EH (cell line): ENCODE measurements around the gene HS1BP3.

Experiments
- DNase-seq: peaks from one replicate; pipeline ENCODE4 v3.0.0-alpha.2; 2015; ENCODE audit warnings: low read depth

The HS1BP3 gene

DNA sequence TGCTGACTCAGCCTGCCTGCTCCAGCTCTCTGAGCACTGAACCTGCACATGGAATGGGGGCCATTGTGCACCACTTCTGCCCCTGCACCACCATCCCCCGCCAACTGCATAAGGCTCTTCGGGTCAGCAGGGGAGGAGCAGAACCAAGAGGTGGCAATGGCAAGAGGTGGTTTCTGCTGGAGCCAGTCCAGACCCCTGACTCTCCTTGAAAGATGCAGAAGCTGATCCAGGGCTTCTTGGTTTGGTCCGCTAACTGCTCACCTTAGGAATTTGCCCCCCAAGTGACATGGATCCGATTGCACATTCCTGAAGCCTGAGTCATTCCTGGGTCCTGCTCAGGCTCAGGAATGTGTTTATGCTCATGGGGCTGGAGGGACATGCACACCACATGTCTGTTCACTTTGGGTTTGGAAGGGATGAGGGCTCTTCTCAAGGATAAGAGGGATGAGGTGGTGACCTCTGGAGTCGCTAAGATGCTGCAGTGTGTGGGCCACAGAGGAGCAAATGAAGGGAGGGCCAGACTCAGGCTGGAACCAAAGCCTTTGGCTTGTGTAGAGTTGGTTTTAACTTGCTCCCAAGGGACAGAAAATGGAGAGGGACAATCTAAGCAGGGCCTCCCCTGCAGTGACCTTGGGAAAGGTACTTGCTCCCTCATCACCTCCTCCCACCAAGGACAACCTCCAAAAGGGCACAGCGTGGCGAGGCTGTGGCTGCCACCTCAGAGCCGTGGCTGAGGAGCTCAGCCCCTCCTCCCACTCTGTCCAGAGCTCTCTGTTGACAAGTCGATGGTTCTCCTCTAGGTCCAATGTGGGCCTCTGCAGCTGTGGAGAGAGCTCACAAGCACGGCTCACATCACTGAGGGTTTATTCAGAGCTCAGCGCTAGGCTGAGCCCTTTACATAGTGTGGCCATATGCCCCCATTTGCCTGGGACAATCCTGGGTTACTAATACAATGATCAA is 66.2 kb downstream of the HS1BP3 start:
- DNase-seq: peak; percentile 99

DNA sequence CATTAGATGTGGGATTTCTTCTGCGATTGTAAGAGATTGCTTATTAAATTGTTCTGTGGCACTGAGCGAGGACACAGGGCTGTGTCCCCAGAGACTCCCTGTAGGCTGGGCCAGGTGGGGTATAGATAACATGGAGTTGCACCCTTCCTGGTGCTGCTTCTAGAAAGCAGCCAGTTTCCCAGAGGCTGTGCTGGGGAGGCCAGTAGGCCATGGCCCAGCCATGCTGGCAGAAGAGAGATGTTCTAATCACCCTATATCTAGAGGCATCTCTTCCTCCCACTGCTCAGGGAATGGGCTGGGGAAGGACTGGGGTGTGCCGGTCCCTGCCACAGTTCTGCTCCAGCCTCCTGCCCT is 66.9 kb downstream of the HS1BP3 start:
- no peak for DNase-seq

GRCh38 chr2:20583425-20583881 is 67.4 kb downstream of the HS1BP3 start:
- no peak for DNase-seq

DNA sequence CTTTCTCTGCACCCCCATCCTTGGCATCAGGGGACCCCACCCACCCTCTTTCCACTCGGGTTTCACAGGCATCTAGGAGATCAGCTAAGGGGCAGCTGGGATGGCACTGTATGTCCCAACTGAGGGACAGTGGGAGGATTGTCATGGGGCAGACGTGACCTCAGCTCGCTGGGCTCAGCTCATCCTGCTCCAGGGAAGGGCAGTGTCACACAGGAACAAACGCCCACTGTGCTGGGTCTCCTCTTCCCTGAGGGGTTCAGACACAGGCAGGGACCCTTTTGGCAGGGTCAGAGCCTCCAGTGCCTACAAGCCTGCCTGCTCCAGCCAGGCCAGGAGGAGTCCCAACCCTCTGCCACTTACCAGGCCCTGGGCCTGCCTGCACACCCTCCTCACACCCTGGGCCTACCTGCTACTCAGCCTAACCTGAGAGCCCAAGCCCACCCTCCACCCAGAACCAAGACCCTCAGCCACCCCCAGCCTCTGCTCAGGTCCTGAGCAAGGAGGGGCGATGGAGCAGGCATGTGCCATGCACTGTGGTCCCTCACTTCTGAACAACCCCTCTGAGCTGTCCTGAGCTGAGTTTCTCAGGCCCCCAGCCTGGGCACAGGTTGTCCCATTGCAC is 68.2 kb downstream of the HS1BP3 start:
- DNase-seq: no peak

DNA sequence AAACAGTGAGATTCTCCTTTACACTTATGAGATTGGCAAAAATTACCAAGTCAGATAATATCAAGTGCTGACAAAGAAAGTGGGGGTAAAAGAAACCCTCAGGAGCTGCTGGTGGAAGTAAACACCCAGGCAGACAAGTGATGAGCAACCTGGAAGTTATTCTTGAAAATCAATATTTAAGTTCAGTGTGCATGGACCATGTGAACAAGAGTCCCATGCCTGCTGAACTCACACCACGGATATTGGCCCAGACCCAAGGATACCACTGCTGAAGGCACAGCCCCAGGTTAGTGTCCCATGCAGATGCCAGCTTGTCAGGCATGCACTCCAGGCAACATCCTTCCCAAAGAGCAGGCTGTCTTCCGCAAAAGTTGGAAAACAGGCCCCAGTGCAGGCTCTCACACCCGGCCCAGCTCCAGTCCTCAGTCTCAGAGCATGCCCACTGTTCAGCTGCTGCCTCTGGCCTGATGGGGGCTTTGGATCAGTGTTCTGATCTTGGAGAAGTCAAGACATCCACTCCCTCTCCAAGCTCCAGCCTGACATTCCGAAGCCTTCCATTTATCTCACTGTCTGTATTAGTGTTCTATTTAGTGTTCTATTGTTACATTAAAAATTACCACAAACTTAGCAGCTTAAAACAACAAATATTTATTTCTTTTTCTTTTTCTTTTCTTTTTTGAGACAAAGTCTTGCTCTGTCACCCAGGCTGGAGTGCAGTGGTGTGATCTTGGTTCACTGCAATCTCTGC is 70.0 kb downstream of the HS1BP3 start:
- no peak for DNase-seq

GRCh38 chr2:20579866-20580265 is 71.0 kb downstream of the HS1BP3 start:
- DNase-seq: no peak

GRCh38 chr2:20578895-20579825 is 71.7 kb downstream of the HS1BP3 start:
- peak; percentile 99 for DNase-seq

DNA sequence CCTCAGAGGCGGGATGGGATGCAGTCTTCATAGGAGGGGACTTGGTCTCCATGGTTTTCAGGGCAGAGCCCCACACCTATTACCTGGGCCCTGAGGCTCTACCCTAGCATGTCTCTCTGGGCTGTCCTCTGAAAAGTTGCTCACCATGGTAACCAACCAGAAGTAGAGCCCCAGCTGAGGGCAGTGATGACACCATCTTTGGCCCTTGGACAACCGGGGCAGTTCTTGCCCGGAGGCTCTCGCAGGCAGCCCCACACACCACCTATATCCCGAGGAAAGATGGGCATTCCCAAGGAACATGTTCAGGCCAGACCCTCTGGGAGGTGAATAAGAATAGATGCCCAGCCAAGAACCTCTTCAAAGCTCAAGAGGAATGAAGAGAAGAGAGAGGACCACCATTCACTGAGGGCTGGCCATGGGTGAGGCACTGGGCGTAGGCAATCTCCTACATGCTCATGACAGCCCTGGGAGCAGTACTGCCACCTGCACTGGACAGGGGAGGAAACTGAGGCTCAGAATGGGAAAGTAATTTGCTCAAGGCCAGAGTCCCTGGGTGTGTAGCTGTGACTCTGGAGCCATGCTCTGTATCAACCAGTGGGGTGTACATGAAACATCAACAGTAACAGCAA is 72.5 kb downstream of the HS1BP3 start:
- DNase-seq: no peak

DNA sequence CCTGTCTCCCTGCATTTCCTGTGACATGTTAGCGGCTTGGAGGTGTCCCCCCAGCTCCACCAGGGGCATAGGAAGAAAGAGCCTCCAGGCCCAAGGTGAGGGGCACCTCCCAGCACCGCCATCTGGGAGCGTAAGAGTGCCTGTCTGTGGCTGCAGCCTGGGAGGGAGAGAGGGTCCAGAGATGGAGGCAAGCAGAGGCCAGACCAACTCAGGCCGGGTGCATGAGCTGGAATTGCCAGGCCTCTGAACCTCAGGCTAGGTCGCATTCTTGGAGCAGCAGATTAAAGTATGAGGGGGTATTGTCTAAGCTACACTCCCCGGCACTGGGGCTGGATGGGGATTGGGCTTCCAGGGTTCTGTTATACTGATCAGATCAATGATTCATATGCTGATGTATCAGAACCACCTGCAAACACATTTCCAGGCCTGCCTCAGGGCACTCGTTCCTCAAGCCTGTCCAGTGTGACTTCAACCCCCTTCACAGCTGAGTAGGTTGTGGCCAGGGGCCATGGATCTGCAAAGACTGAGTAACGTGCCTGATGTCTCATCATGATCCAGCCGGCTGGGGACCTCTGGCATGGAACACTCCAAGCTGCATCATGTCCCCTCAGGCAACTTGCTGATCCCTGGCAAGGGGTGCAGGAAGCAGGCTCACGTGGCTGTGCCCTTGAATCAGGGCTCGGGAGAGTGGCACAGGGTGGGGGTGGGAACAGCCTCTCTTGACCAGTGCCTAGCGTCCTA is 73.2 kb downstream of the HS1BP3 start:
- DNase-seq: peak; percentile 96

DNA sequence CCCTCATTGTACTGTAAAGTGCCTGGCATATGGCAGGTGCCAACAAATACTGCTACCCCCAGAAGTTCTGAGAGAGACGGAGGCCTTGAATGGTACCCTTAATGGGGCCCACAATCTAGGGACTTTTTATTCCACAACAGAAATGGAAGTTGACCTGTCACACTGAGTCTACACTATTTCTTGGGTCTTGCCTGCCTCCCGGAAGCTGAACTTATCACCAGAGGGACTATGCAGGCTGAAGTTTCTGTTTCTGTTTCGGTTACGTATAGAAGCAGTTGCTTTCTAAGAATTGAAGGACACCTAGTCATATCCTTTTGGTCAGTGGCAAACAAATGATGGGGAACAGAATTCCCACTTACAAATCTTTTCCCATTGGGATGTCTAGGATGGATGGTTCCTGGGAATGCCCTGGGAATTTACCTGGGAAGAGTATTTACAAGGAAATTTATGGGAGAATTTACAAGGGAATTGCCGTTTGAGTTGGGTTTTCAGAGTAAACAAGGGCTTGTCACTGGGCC is 74.2 kb downstream of the HS1BP3 start:
- no peak for DNase-seq

DNA sequence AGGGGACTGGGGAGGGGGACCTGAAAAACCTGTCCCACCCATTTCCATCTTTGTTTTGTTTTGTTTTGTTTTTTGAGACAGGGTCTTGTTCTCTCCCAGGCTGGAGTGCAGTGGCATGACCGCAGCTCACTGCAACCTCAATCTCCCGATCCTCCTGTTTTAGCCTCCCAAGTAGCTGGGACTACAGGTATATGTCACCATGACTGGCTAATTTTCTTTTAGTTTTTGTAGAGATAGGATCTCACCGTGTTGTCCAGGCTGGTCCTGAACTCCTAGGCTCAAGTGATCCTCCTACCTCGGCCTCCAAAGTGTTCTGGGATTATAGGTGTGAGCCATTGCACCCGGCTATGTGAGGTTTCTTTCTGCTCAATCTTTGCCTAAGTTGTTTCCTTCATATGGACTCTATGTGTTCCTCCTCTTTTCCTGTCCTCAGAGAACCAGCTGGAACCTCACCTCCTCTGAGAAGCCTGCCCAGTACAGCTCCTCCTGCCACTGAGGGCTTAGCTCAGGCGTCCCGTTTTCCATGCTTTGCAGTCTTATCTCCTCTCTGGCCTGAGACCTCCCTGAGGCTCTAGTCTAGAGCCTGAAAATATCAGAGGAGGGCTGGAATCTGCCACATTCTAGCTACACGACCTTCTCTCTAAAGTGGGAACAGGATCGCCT is 74.8 kb downstream of the HS1BP3 start:
- DNase-seq: no peak

- DNase-seq: no peak
Observed at GRCh38 chr2:20575414-20575813, 75.5 kb downstream of the HS1BP3 start.

GRCh38 chr2:20574930-20575329 is 76.0 kb downstream of the HS1BP3 start:
- no peak for DNase-seq

DNA sequence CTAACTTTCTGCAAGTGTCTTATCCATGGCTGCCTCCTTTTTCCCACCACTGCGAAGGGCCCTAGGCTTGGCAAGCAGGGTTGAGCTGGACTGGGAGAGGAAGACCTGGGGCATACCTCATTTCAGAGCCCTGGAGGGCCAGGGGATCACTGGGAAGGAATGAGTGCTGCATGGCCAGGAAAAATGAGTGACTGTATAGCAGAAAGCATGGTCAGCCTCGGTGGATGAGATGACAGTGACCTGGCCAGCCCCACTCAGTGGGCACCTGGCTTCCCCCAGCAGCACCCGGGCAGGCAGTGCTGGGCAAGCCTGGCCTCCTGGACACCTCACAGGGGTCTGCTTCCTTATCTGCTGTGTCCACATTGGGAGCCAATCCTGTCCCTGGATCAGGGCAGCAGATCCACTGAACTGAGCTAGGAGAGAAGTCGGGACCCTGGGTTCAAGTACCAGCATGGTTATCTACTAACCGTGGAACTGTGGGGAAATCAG is 76.4 kb downstream of the HS1BP3 start:
- DNase-seq: no peak

- DNase-seq: peak; percentile 77
Observed at GRCh38 chr2:20573620-20574422, 77.1 kb downstream of the HS1BP3 start.

DNA sequence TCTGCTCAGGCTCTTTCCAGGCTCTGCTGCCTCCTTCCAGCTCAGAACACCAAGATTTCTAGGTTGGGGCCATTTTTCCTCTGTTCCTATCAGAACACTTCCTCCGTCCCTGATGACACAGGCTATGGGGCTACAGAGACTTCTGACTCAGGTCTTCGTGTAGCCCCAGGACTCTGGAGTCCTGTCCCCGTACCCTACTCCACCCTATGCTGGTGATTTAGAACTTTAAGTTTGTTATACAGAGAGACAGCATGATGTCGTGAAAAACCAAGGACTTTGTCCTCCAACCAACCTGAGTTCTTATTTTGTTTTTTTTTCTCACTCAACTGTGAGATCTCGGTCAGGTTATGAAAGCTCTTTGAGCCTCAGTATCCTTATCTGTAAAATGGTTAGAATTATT is 78.7 kb downstream of the HS1BP3 start:
- no peak for DNase-seq

- DNase-seq: no peak
Observed at GRCh38 chr2:20571644-20572215, 79.2 kb downstream of the HS1BP3 start.

GRCh38 chr2:20571231-20571630 is 79.7 kb downstream of the HS1BP3 start:
- no peak for DNase-seq
